DOHH2 (cell line): ENCODE results near the gene MAP3K20.

ENCODE experiments used
- H3F3A ChIP-seq: fragments of 200-600 bp; sonication (generic), shearing (Covaris generic); 2 replicates; pipeline ENCODE4 v1.6.0; 2016; ENCODE audit warnings: antibody characterized with exemption, mild to moderate bottlenecking; ENCODE audit not compliant: control insufficient read depth, insufficient read depth
- H3K27ac ChIP-seq: fragments of 200-600 bp; sonication (generic); 2 replicates; pipeline ENCODE4 v1.5.1; 2014; ENCODE audit warnings: low read depth, mild to moderate bottlenecking, low read length, moderate library complexity
- H3K27me3 ChIP-seq: fragments of 200-600 bp; sonication (generic); 2 replicates; pipeline ENCODE4 v1.6.1; 2014; ENCODE audit warnings: mild to moderate bottlenecking, low read length, mixed read lengths; ENCODE audit not compliant: control insufficient read depth
- H3K36me3 ChIP-seq: fragments of 200-600 bp; sonication (generic); 2 replicates; pipeline ENCODE4 v1.6.1; 2014; ENCODE audit warnings: mild to moderate bottlenecking, low read length, moderate library complexity, mixed read lengths; ENCODE audit not compliant: control insufficient read depth
- H3K4me1 ChIP-seq: fragments of 200-600 bp; sonication (generic); 2 replicates; pipeline ENCODE4 v1.6.1; 2014; ENCODE audit warnings: mild to moderate bottlenecking, low read length, mixed read lengths; ENCODE audit not compliant: control insufficient read depth
- H3K4me2 ChIP-seq: fragments of 200-600 bp; sonication (generic); 2 replicates; pipeline ENCODE4 v1.6.0; 2014; ENCODE audit warnings: mild to moderate bottlenecking, low read length, moderate library complexity
- H3K4me3 ChIP-seq: fragments of 200-600 bp; sonication (generic); 2 replicates; pipeline ENCODE4 v1.5.1; 2014; ENCODE audit warnings: mild to moderate bottlenecking, low read length, mixed read lengths
- H3K79me2 ChIP-seq: fragments of 200-600 bp; sonication (generic); 2 replicates; pipeline ENCODE4 v1.6.1; 2014; ENCODE audit warnings: mild to moderate bottlenecking, low read length, mixed read lengths; ENCODE audit not compliant: control insufficient read depth
- H3K9me2 ChIP-seq: fragments of 200-600 bp; sonication (generic); replicated peaks from 2 replicates; pipeline ENCODE4 v1.6.1; 2014; ENCODE audit warnings: mild to moderate bottlenecking, low read length, mixed read lengths; ENCODE audit not compliant: control insufficient read depth
- H3K9me3 ChIP-seq: fragments of 200-600 bp; sonication (generic); 2 replicates; pipeline ENCODE4 v1.6.1; 2014; ENCODE audit warnings: antibody characterized with exemption, low read length, mixed read lengths; ENCODE audit not compliant: control insufficient read depth, insufficient read depth
- H4K20me1 ChIP-seq: fragments of 200-600 bp; sonication (generic); 2 replicates; pipeline ENCODE4 v1.6.0; 2014; ENCODE audit warnings: low read depth, mild to moderate bottlenecking, antibody characterized with exemption, low read length, moderate library complexity; ENCODE audit not compliant: control insufficient read depth, insufficient read depth
- EZH2phosphoT487 ChIP-seq: fragments of 200-600 bp; sonication (generic); IDR thresholded peaks from 2 replicates; pipeline ENCODE4 v1.6.1; 2017; ENCODE audit warnings: borderline replicate concordance, mild to moderate bottlenecking, antibody characterized with exemption, low read length, moderate library complexity, mixed read lengths
- TF ChIP-seq, protein P1 (sequence below): fragments of 200-600 bp; sonication (generic); IDR thresholded peaks from one replicate; pipeline ENCODE4 v1.5.1; 2014; ENCODE audit warnings: antibody characterized with exemption, mild to moderate bottlenecking, low read depth, low read length; ENCODE audit not compliant: poor library complexity, severe bottlenecking

MAP3K20 gene

DNA sequence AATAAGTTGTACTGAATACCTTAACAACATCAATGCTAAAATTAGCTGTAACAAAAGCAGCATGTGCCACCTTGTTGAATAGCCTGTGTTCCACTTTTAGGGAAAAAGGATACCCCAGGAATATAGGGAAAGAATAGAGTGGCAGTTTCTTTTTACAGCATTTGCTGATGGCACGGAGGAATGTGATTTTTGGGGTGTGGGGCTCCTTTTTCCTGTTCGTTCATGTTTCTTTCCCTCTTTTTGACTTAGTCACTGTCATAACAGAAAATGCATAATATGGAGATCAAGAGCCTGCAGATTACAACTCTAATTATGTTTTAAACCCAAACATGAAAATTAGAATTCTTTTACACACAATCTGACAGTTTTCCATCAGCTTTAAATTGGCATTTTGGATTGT, 60.4 kb downstream of the MAP3K20 start:
- H3K27ac ChIP-seq = no peak overlapping the region
- H3K4me3 ChIP-seq = peak overlapping the region; percentile 4
- H3K36me3 ChIP-seq = peaks cover 19% of the 10 kb centered on the region
- peaks cover 54% of the 10 kb centered on the region for H3K79me2 ChIP-seq
- H3K27me3 ChIP-seq = no peaks in the 10 kb centered on the region
- H3K9me3 ChIP-seq = 0 out of 2 replicates have a peak, but pooled peaks cover 6% of the 10 kb centered on the region
- peaks cover 35% of the 10 kb centered on the region for H3K4me1 ChIP-seq
- TF ChIP-seq EZH2phosphoT487 = no peak
- TF ChIP-seq, protein P1, sequence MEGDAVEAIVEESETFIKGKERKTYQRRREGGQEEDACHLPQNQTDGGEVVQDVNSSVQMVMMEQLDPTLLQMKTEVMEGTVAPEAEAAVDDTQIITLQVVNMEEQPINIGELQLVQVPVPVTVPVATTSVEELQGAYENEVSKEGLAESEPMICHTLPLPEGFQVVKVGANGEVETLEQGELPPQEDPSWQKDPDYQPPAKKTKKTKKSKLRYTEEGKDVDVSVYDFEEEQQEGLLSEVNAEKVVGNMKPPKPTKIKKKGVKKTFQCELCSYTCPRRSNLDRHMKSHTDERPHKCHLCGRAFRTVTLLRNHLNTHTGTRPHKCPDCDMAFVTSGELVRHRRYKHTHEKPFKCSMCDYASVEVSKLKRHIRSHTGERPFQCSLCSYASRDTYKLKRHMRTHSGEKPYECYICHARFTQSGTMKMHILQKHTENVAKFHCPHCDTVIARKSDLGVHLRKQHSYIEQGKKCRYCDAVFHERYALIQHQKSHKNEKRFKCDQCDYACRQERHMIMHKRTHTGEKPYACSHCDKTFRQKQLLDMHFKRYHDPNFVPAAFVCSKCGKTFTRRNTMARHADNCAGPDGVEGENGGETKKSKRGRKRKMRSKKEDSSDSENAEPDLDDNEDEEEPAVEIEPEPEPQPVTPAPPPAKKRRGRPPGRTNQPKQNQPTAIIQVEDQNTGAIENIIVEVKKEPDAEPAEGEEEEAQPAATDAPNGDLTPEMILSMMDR = no peak
- H3F3A ChIP-seq = 0 out of 2 replicates have a peak, but pooled peaks cover 6% of the 10 kb centered on the region
- peak overlapping the region; percentile 41 for H3K4me2 ChIP-seq
- no peaks in the 10 kb centered on the region; the same call in 1 of the 2 replicates for H4K20me1 ChIP-seq
- H3K9me2 ChIP-seq = no peaks in the 10 kb centered on the region

DNA sequence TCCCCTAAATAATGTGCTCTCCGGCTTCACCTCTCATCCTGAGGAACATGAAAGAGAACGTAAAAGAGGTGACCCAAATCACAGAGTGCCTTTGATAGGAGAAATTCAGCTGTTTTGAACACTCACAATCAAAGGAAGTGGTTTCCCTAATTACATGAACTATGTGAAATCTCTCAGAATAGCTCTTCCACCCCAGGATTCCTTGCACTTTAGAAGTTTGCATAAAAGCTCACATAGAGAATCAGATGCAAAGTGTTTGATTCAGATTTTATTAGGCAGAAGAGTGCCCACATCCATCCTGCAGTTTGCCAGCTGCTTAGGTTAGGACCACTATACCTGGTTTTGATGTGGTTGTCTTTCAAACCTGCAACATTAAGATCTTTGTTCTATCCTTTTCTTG, 61.0 kb downstream of the MAP3K20 start:
- no peaks in the 10 kb centered on the region for H3K27me3 ChIP-seq
- H3K27ac ChIP-seq = peak overlapping the region; percentile 19; the same call in 1 of the 2 replicates
- H3F3A ChIP-seq = 0 out of 2 replicates have a peak, but pooled peaks cover 6% of the 10 kb centered on the region
- peaks cover 35% of the 10 kb centered on the region for H3K4me1 ChIP-seq
- peaks cover 8% of the 10 kb centered on the region; the same call in 1 of the 2 replicates for H3K9me3 ChIP-seq
- H3K4me3 ChIP-seq = peak overlapping the region; percentile 4
- peaks cover 24% of the 10 kb centered on the region for H3K36me3 ChIP-seq
- H3K79me2 ChIP-seq = peaks cover 55% of the 10 kb centered on the region
- no peaks in the 10 kb centered on the region for H3K9me2 ChIP-seq
- peak overlapping the region; percentile 41 for H3K4me2 ChIP-seq
- TF ChIP-seq EZH2phosphoT487 = no peak
- TF ChIP-seq, protein P1 = no peak
- no peaks in the 10 kb centered on the region; the same call in 1 of the 2 replicates for H4K20me1 ChIP-seq

DNA sequence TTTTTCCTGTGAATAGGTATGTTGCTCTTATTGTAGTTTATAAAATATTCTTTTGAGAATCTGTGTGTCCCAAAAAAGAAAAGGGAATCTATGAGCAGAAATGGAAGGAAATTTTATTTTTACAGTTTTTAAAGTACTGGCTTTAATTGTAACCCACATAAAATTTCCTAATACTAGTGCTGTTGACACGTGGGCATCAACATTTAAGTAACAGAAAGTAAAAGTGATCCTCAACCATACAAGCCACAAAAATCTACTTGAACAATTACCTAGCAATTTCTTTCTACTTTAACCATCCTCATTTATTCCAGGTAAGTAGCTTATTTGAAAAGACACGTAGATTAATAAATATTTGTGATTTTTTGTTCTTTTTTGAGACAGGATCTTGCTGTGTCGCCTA, 62.0 kb downstream of the MAP3K20 start:
- Histone ChIP-seq H3F3A (0 out of 2 replicates have a peak, but pooled peaks cover 6% of the 10 kb centered on the region), H3K27me3 (no peaks in the 10 kb centered on the region), H3K4me2 (no peak overlapping the region), H3K4me3 (no peak overlapping the region), H3K36me3 (peaks cover 28% of the 10 kb centered on the region), H3K79me2 (peaks cover 56% of the 10 kb centered on the region), H3K27ac (no peak overlapping the region), H3K4me1 (peaks cover 35% of the 10 kb centered on the region), H3K9me3 (peaks cover 17% of the 10 kb centered on the region; the same call in 1 of the 2 replicates), H4K20me1 (no peaks in the 10 kb centered on the region; the same call in 1 of the 2 replicates), H3K9me2 (no peaks in the 10 kb centered on the region)
- TF ChIP-seq, protein P1 = no peak
- no peak for TF ChIP-seq EZH2phosphoT487
